CD4-positive, alpha-beta T cell (primary cell): ENCODE measurements around the gene NACC2. TPM values are rescaled to one million over a fixed set of nuclear protein-coding genes. Genes with fewer than 3 reads are reported as not detected.

Experiments
- ATAC-seq: fragments of 200-7000 bp; cut with Tn5 transposase; one replicate; pipeline ENCODE4 v1.10.0; 2022; ENCODE audit warnings: mild to moderate bottlenecking; ENCODE audit not compliant: poor library complexity
- CTCF ChIA-PET: fragments of 350-600 bp; sonication (Branson Sonifier 250); formaldehyde crosslinking; loops from one replicate; lab custom pipeline; 2021; ENCODE audit warnings: antibody characterized with exemption, inconsistent platforms; lab: Charles Lee
- POLR2A ChIA-PET: fragments of 350-600 bp; sonication (Branson Sonifier 250); formaldehyde crosslinking; loops from one replicate; lab custom pipeline; 2021; ENCODE audit warnings: antibody characterized with exemption, inconsistent platforms; lab: Charles Lee
- DNase-seq, 14 experiments: peaks; one replicate each; pipeline ENCODE4 v3.0.0-alpha.2; 2013 to 2020; ENCODE audit warnings: mixed read lengths in 2 of 14
- H3K27ac ChIP-seq, 2 donors: one replicate each; pipeline versions ENCODE4 v1.5.1 to v1.7.0; 2013; ENCODE audit warnings: low read length in 2 of 2, low read depth in 1 of 2, mild to moderate bottlenecking in 1 of 2
- H3K27me3 ChIP-seq, 2 experiments: 1 replicate in 1 of 2; 2 replicates in 1 of 2; pipeline versions ENCODE4 v1.6.1 to v1.7.0; 2013; ENCODE audit warnings: low read length in 2 of 2, control low read depth in 1 of 2, mild to moderate bottlenecking in 1 of 2, moderate library complexity in 1 of 2; ENCODE audit not compliant: insufficient read depth in 2 of 2, control insufficient read depth in 1 of 2
- H3K36me3 ChIP-seq: one replicate; pipeline ENCODE4 v1.6.1; 2013; ENCODE audit warnings: low read length, control low read depth; ENCODE audit not compliant: insufficient read depth
- H3K4me1 ChIP-seq: one replicate; pipeline ENCODE4 v1.6.1; 2013; ENCODE audit warnings: low read length, control low read depth; ENCODE audit not compliant: insufficient read depth
- H3K4me3 ChIP-seq: one replicate; pipeline ENCODE4 v1.5.1; 2013; ENCODE audit warnings: mild to moderate bottlenecking, low read length, moderate library complexity
- H3K9me3 ChIP-seq, 2 experiments: 1 replicate in 1 of 2; 2 replicates in 1 of 2; pipeline versions ENCODE4 v1.6.1 to v1.7.0; 2013; ENCODE audit warnings: low read length in 2 of 2, mild to moderate bottlenecking in 2 of 2, control low read depth in 1 of 2, moderate library complexity in 1 of 2; ENCODE audit not compliant: control insufficient read depth in 1 of 2, insufficient read depth in 1 of 2
- H3K27ac Mint-ChIP-seq: one replicate; pipeline ENCODE4 v1.8.0; 2020; ENCODE audit warnings: mixed read lengths
- H3K27me3 Mint-ChIP-seq: one replicate; pipeline ENCODE4 v1.8.0; 2021; ENCODE audit warnings: mixed read lengths
- H3K36me3 Mint-ChIP-seq: one replicate; pipeline ENCODE4 v1.8.0; 2021; ENCODE audit warnings: low read depth, mixed read lengths
- H3K4me1 Mint-ChIP-seq: one replicate; pipeline ENCODE4 v1.8.0; 2021; ENCODE audit warnings: low read depth, mixed read lengths
- H3K4me3 Mint-ChIP-seq: one replicate; pipeline ENCODE4 v1.8.0; 2020; ENCODE audit warnings: mild to moderate bottlenecking, mixed read lengths
- H3K9me3 Mint-ChIP-seq: one replicate; pipeline ENCODE4 v1.8.0; 2020; ENCODE audit warnings: mixed read lengths
- CTCF ChIP-seq: fragments of 200-600 bp; IDR thresholded peaks from one replicate; pipeline ENCODE4 v1.8.0; 2022; ENCODE audit warnings: antibody characterized with exemption, mild to moderate bottlenecking
- intact Hi-C, 2 experiments: fragments of 100-400 bp; cut with DNase I in 1 of 2; cut with micrococcal nuclease in 1 of 2; formaldehyde crosslinking; loops; one replicate each; pipeline versions ENCODE4 v1.15.1 to v1.9.0; 2023 to 2025; cut with DNase I, micrococcal nuclease
- total RNA-seq, 174 experiments: library from RNA in 2 of 174; stranded (reverse) in 2 of 174; gene quantifications; one replicate each; pipeline ENCODE4 v1.2.3 and lab custom pipeline; 2021 to 2026

NACC2 gene
- total RNA-seq, 2 experiments from 2014 or later, result 2.1 to 2.7 TPM

DNA sequence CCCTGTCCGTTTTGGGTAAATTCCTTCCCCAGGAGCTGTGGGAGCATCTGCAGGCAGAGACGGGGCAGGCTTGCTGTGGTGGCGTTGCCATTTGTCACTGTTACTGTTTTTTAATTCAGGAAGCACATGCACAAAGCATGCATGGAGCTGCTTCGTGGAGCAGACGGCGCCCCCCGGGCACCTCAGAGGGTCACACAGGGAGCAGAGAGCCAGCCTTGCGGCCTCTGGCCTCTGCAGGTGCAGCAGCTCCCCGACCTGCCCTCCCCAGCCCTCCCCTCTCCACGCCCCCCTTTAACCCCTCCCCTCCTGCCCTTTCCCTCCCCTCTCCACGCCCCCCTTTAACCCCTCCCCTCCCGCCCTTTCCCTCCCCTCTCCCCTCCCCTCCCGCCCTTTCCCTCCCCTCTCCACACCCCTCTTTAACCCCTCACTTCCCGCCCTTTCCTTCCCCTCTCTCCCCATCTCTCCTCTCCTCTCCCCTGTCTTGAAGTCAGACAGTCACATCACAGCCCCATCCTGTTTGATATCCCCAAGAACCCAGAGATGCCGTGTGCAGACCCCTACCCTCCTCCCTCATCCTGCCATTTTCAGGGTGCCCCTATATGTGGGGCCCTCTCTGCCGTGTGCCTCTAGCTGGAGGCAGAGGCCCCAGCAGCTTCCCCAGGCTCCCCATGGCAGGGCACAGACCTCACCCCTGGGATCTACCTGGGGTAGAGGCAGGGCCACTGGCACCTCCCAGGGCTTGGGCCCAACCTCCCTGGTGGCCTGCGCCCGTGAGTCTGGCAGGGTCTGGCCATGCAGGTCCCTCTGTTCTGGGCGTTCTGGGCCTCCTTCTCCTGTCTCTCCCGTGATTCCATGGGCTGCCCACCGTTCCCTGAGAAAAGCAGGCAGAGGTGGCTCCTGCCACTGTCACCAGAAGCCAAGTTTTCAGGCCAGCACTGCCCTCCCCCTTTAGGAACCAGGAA is 104.3 kb downstream of the NACC2 start:
- H3K4me1 Mint-ChIP-seq, result peaks cover 23% of the 10 kb centered on the region
- Histone ChIP-seq H3K36me3 (no peaks in the 10 kb centered on the region), H3K4me1 (peaks cover 48% of the 10 kb centered on the region), H3K27ac (no peak overlapping the region), H3K4me3 (peak overlapping the region; percentile 42), H3K27me3 (no peaks in the 10 kb centered on the region), H3K9me3 (peaks cover 0 to 5% of the 10 kb centered on the region in 2 experiments)
- peak; percentile 70 for ATAC-seq
- intact Hi-C loops, result no loop called here
- ChIA-PET POLR2A (interaction anchor here (1.0 to 1.5 kb wide), 4 partner anchors 11 to 118 kb away, joined by 3 to 4 read pairs (median 4); no protein-coding TSS in a partner anchor), CTCF (no interaction called here)
- no peaks in the 10 kb centered on the region for H3K36me3 Mint-ChIP-seq
- no peaks in the 10 kb centered on the region for H3K9me3 Mint-ChIP-seq
- peak; percentile 43 to 90 (median 50) for DNase-seq
- H3K4me3 Mint-ChIP-seq, result peak overlapping the region; percentile 42
- peak overlapping the region; percentile 61 for H3K27ac Mint-ChIP-seq
- no peaks in the 10 kb centered on the region for H3K27me3 Mint-ChIP-seq
- no peak for TF ChIP-seq CTCF

- POLR2A ChIA-PET, result interaction anchor here (0.8 to 1.5 kb wide), 6 partner anchors 11 to 119 kb away, joined by 3 to 4 read pairs (median 4); partner anchors contain the start of gene CAMSAP1
- Mint-ChIP-seq H3K4me1 (peaks cover 23% of the 10 kb centered on the region), H3K36me3 (no peaks in the 10 kb centered on the region), H3K4me3 (peak overlapping the region; percentile 25), H3K27ac (peak overlapping the region; percentile 47), H3K9me3 (no peaks in the 10 kb centered on the region), H3K27me3 (no peaks in the 10 kb centered on the region)
- peak overlapping the region; percentile 42 for H3K4me3 ChIP-seq
- peaks cover 0 to 5% of the 10 kb centered on the region in 2 experiments for H3K9me3 ChIP-seq
- CTCF ChIA-PET, result no interaction called here
- peaks cover 48% of the 10 kb centered on the region for H3K4me1 ChIP-seq
- intact Hi-C loops, result no loop called here
- ATAC-seq, result peak; percentile 64
- no peaks in the 10 kb centered on the region for H3K36me3 ChIP-seq
- TF ChIP-seq CTCF, result no peak
- H3K27ac ChIP-seq, result no peak overlapping the region
- DNase-seq, result peak; percentile 12 to 63 (median 36)
- H3K27me3 ChIP-seq, result no peaks in the 10 kb centered on the region
Measured at GRCh38 chr9:135989722-135990467, 105.2 kb downstream of the NACC2 start.

DNA sequence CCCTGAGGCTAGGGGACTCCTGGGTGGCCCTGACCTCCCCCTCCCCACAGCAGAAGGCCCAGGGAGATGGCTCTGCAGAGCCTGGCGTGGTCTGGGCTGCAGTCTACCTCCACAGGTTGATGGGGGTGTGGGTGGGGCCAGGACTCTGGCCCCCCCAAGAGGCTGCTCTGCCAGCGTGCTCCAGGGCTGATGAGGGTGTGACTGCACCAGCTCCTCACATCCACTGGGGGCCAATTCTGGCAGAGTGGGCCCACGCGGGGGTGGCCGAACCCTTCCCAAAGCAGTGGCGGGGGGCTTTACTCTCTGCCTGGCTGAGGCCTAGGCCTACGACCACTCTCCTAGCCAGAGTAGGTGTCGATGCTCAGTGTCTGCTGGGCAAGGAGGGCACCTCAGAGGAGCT is 105.9 kb downstream of the NACC2 start:
- H3K27ac Mint-ChIP-seq, result no peak overlapping the region
- no peaks in the 10 kb centered on the region for H3K9me3 Mint-ChIP-seq
- Histone ChIP-seq H3K27me3 (no peaks in the 10 kb centered on the region), H3K4me1 (peaks cover 44% of the 10 kb centered on the region), H3K4me3 (no peak overlapping the region), H3K9me3 (peaks cover 0 to 5% of the 10 kb centered on the region in 2 experiments), H3K27ac (no peak overlapping the region), H3K36me3 (no peaks in the 10 kb centered on the region)
- peak overlapping the region; percentile 25 for H3K4me3 Mint-ChIP-seq
- peaks cover 23% of the 10 kb centered on the region for H3K4me1 Mint-ChIP-seq
- H3K27me3 Mint-ChIP-seq, result no peaks in the 10 kb centered on the region
- ATAC-seq, result no peak
- POLR2A ChIA-PET, result interaction anchor here (1.0 to 1.4 kb wide), 2 partner anchors 10 to 21 kb away, joined by 3 to 4 read pairs; no protein-coding TSS in a partner anchor
- DNase-seq, result no peak
- CTCF ChIA-PET, result no interaction called here
- no peaks in the 10 kb centered on the region for H3K36me3 Mint-ChIP-seq
- no peak for TF ChIP-seq CTCF
- intact Hi-C loops, result no loop called here
